TTC549 (cell line): Measurements from ENCODE around the gene RUNX2.

ENCODE experiments used
- FAIRE-seq: peaks from 2 replicates; lab custom pipeline; 2012; peaks lifted over from hg19 to GRCh38; lab: Jason Lieb, UNC

RUNX2 gene

DNA sequence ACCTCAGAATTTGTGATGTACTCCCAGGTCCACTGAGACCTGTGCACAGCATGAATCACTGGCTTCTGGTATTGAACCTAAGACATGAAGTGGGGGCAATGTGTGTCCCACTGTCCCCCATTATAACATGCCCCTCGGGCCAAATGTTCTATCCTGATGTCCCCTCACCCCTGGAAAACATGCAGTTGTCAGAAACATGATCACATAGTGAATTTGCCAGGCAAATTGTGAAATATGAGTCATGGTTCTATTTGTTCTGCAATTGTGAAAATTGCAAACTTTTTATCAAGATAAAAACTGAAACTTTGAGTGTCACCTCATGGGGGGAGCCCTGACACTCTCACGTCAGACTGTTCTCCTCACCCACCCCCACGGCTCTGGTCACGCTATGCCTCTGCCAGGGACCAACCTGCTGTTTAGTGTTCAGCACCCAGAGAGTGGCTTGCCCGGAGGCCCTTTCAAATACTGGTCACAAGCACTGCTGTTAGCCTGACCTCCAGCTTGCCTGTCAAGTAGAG, 382.2 kb downstream of the RUNX2 start:
- FAIRE-seq, result no peak

DNA sequence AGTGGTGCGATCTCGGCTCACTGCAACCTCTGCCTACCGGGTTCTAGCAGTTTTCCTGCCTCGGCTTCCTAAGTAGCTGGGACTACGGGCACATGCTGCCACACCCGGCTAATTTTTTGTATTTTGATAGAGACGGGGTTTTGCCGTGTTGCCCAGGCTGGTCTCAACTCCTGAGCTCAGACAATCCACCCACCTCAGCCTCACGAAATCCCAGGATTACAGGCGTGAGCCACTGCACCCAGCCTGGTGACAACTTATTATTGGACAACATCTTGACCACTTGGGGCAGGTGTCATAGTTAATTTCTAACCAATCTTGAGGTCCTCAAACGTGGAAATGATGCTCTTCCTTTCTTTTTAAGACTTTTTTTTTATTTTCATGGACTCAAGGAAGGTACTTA, 383.9 kb downstream of the RUNX2 start:
- no peak for FAIRE-seq

DNA sequence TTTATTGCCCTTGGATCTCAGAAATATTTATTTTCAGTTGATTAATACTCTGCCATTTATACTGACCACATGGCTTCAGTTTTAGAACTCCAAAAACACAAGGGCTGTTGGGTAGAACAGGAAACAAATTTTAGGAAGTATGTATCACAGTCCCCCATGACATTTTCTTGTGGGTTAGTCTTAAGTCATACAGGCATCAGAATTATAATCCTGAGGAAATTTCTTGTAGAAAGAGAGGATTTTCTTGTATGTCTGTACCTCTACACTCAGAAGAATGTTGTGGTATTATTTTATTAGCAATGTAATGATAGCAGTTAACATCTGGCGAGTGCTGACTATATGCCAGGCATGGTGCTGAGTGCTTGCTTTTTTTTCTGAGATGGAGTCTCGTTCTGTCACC, 384.7 kb downstream of the RUNX2 start:
- FAIRE-seq, result no peak
